ENCODE measurements around the gene MPC1. TPM values are rescaled to one million over a fixed set of nuclear protein-coding genes. Genes with fewer than 3 reads are reported as not detected.
"Not testable (repeated sequence)": the region's sequence is repeated elsewhere in the genome, so short reads cannot be mapped to it uniquely, and the experiment has no call there.

MPC1 gene
- total RNA-seq, 1 donor from 2014 or later, result 29.1 TPM

DNA sequence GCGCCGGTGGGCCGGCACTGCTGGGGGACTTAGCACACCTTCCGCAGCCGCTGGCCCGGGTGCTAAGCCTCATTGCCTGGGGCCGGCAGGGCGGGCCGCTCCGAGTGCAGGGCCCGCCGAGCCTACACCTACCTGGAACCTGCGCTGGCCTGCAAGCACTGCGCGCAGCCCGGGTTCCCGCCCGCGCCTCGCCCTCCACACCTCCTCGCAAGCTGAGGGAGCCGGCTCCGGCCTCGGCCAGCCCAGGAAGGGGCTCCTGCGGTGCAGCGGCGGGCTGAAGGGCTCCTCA lies 10.7 kb upstream of the MPC1 start:
- no peaks in the 10 kb centered on the region for H3K9me3 Mint-ChIP-seq (ENCODE audit: unreplicated experiment)
- TF ChIP-seq, protein P1, sequence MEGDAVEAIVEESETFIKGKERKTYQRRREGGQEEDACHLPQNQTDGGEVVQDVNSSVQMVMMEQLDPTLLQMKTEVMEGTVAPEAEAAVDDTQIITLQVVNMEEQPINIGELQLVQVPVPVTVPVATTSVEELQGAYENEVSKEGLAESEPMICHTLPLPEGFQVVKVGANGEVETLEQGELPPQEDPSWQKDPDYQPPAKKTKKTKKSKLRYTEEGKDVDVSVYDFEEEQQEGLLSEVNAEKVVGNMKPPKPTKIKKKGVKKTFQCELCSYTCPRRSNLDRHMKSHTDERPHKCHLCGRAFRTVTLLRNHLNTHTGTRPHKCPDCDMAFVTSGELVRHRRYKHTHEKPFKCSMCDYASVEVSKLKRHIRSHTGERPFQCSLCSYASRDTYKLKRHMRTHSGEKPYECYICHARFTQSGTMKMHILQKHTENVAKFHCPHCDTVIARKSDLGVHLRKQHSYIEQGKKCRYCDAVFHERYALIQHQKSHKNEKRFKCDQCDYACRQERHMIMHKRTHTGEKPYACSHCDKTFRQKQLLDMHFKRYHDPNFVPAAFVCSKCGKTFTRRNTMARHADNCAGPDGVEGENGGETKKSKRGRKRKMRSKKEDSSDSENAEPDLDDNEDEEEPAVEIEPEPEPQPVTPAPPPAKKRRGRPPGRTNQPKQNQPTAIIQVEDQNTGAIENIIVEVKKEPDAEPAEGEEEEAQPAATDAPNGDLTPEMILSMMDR (IDR thresholded peaks at IDR 0.05), result no peak
- no peak for DNase-seq (ENCODE audit: extremely low spot score, unreplicated experiment)
- H3K4me1 Mint-ChIP-seq (ENCODE audit: unreplicated experiment), result no peaks in the 10 kb centered on the region
- no peak overlapping the region for H3K4me3 Mint-ChIP-seq (ENCODE audit: unreplicated experiment)
- no peaks in the 10 kb centered on the region for H3K36me3 Mint-ChIP-seq (ENCODE audit: unreplicated experiment)
- no peak overlapping the region for H3K27ac Mint-ChIP-seq (ENCODE audit: unreplicated experiment)
- peaks cover 35% of the 10 kb centered on the region for H3K27me3 Mint-ChIP-seq (ENCODE audit: unreplicated experiment)

DNA sequence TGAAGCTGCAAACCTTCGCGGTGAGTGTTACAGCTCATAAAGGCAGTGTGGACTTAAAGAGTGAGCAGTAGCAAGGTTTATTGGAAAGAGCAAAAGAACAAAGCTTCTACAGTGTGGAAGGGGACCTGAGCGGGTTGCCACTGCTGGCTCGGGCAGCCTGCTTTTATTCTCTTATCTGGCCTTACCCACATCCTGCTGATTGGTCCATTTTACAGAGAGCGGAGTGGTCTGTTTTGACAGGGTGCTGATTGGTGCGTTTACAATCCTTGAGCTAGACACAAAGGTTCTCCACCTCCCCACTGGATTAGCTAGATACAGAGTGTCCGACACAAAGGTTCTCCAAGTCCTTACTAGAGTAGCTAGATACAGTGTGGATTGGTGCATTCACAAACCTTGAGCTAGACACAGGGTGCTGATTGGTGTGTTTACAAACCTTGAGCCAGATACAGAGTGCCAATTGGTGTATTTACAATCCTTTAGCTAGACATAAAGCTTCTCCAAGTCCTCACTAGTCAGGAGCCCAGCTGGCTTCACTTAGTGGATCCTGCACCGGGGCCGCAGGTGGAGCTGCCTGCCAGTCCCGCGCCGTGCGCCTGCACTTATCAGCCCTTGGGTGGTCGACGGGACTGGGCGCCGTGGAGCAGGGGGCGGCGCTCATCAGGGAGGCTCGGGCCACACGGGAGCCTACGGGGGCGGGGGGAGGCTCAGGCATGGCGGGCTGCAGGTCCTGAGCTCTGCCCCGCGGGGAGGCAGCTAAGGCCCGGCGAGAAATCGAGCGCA lies 10.2 kb upstream of the MPC1 start:
- not testable (repeated sequence) for H3K9me3 Mint-ChIP-seq (ENCODE audit: unreplicated experiment); H3K27ac Mint-ChIP-seq (ENCODE audit: unreplicated experiment); DNase-seq (ENCODE audit: extremely low spot score, unreplicated experiment); H3K4me1 Mint-ChIP-seq (ENCODE audit: unreplicated experiment); H3K4me3 Mint-ChIP-seq (ENCODE audit: unreplicated experiment); H3K36me3 Mint-ChIP-seq (ENCODE audit: unreplicated experiment)
- peaks cover 32% of the 10 kb centered on the region for H3K27me3 Mint-ChIP-seq (ENCODE audit: unreplicated experiment)

DNA sequence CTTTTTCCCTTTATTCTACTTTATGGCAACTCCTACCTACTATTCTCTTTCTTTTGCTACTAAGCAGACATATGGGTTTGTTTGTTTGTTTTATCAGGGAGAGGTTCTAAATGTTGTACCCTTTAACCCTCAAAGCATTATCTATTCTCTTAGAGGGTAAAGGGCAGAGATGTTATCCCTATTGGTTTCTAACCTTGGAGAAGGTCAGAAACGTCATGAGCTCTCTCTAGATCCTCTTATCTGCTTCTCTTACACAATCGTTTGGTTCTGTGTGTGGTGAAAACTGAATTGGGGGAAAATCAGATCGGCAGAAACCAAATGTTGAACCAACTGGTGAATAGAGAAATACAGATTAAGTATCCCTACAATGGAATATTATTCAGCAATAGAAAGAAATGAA lies 6.4 kb upstream of the MPC1 start:
- peaks cover 13% of the 10 kb centered on the region for H3K27me3 Mint-ChIP-seq (ENCODE audit: unreplicated experiment)
- peaks cover 1% of the 10 kb centered on the region for H3K4me1 Mint-ChIP-seq (ENCODE audit: unreplicated experiment)
- H3K4me3 Mint-ChIP-seq (ENCODE audit: unreplicated experiment), result no peak overlapping the region
- DNase-seq (ENCODE audit: extremely low spot score, unreplicated experiment), result no peak
- no peak overlapping the region for H3K27ac Mint-ChIP-seq (ENCODE audit: unreplicated experiment)
- TF ChIP-seq, protein P1 (IDR thresholded peaks at IDR 0.05), result no peak
- no peaks in the 10 kb centered on the region for H3K36me3 Mint-ChIP-seq (ENCODE audit: unreplicated experiment)
- H3K9me3 Mint-ChIP-seq (ENCODE audit: unreplicated experiment), result no peaks in the 10 kb centered on the region

DNA sequence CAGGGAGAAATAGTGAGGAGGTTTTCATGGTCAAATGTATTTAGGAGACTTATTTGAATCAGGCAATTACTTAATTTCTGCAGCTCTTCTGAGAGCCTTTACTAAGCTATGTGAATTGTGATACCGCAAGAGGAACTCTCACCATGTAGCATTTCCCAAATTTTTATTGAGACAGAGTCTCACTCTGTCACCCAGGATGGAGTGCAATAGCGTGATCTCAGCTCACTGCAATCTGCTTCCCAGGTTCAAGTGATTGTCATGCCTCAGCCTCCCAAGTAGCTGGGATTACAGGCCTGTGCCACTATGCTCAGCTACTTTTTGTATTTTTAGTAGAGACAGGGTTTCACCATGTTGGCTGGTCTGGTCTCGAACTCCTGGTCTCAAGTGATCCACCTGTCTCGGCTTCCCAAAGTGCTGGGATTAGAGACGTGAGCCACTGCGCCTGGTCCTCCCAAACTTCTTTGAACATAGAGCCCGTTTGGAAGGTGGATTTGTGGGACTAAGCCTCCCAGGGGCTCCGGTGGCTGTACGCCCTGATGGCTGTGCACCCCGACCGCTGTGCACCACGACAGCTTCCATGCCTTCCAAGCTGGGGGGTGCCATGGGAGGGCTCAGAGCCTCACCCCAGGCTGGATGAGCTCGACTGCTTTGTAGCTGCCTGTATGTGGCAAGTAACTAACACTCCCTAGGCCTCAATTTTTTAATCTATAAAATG lies 5.7 kb upstream of the MPC1 start:
- Mint-ChIP-seq H3K27me3 (ENCODE audit: unreplicated experiment) (peaks cover 12% of the 10 kb centered on the region), H3K4me3 (ENCODE audit: unreplicated experiment) (no peak overlapping the region), H3K4me1 (ENCODE audit: unreplicated experiment) (peaks cover 8% of the 10 kb centered on the region), H3K27ac (ENCODE audit: unreplicated experiment) (no peak overlapping the region), H3K9me3 (ENCODE audit: unreplicated experiment) (no peaks in the 10 kb centered on the region), H3K36me3 (ENCODE audit: unreplicated experiment) (no peaks in the 10 kb centered on the region)
- TF ChIP-seq, protein P1 (IDR thresholded peaks at IDR 0.05), result no peak
- DNase-seq (ENCODE audit: extremely low spot score, unreplicated experiment), result no peak

DNA sequence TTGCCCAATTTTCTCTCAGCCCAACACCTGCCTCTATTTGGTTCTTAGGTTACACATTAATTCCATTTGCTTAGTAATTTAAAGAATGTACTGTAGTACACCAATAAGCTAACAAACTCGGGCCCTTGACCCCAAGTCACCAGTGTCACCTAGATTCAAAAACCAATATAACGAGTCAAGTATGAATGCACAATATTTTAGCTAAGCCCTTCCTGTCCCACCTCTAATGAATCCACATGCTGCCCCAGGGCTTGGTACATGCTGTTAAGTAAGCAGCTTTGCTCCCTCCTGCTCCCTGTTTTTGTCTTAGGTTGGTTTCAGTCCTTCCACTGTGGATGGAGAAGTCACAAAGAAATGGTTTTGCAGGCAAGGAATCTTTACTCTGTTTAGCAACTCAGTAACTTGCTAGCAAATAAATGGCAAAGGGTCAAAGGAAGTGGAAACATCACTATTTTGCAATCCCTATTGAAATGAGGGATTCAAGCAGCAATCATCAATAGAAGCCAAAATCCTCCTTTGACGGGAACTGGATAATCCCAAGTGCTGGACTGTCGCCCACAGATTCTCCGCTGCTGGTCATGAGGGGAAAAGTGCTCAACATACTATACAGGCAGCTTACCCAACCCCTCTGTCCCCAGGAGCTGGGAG lies 5.0 kb upstream of the MPC1 start:
- no peak overlapping the region for H3K27ac Mint-ChIP-seq (ENCODE audit: unreplicated experiment)
- TF ChIP-seq, protein P1 (IDR thresholded peaks at IDR 0.05), result no peak
- H3K4me1 Mint-ChIP-seq (ENCODE audit: unreplicated experiment), result peaks cover 8% of the 10 kb centered on the region
- H3K4me3 Mint-ChIP-seq (ENCODE audit: unreplicated experiment), result no peak overlapping the region
- H3K36me3 Mint-ChIP-seq (ENCODE audit: unreplicated experiment), result no peaks in the 10 kb centered on the region
- DNase-seq (ENCODE audit: extremely low spot score, unreplicated experiment), result no peak
- H3K27me3 Mint-ChIP-seq (ENCODE audit: unreplicated experiment), result peaks cover 12% of the 10 kb centered on the region
- no peaks in the 10 kb centered on the region for H3K9me3 Mint-ChIP-seq (ENCODE audit: unreplicated experiment)

DNA sequence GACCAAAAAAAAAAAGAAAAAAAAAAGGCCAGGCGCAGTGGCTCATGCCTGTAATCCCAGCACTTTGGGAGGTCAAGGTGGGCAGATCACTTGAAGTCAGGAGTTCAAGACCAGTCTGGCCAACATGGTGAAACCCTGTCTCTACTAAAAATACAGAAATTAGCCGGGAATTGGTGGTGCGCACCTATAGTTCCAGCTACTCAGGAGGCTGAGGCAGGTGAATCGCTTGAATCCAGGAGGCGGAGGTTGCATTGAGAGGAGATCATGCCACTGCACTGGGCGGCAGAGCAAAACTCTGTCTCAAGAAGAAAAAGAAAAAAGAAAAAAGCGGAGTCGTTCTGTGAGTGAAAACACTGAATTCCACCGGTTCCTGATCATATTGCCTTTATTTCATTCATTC lies 4.4 kb upstream of the MPC1 start:
- not testable (repeated sequence) for H3K36me3 Mint-ChIP-seq (ENCODE audit: unreplicated experiment)

More for the DNA sequence above, 4.4 kb upstream of the MPC1 start:
- H3K27ac Mint-ChIP-seq (ENCODE audit: unreplicated experiment); H3K4me3 Mint-ChIP-seq (ENCODE audit: unreplicated experiment); H3K4me1 Mint-ChIP-seq (ENCODE audit: unreplicated experiment); DNase-seq (ENCODE audit: extremely low spot score, unreplicated experiment); H3K9me3 Mint-ChIP-seq (ENCODE audit: unreplicated experiment); H3K27me3 Mint-ChIP-seq (ENCODE audit: unreplicated experiment): not testable (repeated sequence)
